ENCODE results near the gene ATP13A2. TPM values are rescaled to one million over a fixed set of nuclear protein-coding genes. Genes with fewer than 3 reads are reported as not detected.

The ATP13A2 gene
- total RNA-seq, 1 donor from 2014 or later: 18.8 TPM

GRCh38 chr1:16975838-16976237 is 35.9 kb downstream of the ATP13A2 start:
- H2AFZ ChIP-seq (replicated peaks): no peak overlapping the region
- H3K79me2 ChIP-seq (ENCODE audit: low read depth): peaks cover 46% of the 10 kb centered on the region
- H3K4me3 ChIP-seq: no peak overlapping the region
- Mint-ChIP-seq H3K27ac (no peak overlapping the region), H3K4me1 (peaks cover 48% of the 10 kb centered on the region), H3K36me3 (peaks cover 8% of the 10 kb centered on the region), H3K9me3 (no peaks in the 10 kb centered on the region), H3K4me3 (peak overlapping the region; percentile 5), H3K27me3 (ENCODE audit: insufficient read depth, low read depth) (peaks cover 1% of the 10 kb centered on the region)
- peaks cover 27% of the 10 kb centered on the region for H3F3A ChIP-seq (ENCODE audit: low read depth)
- H3K4me2 ChIP-seq: no peak overlapping the region
- H3K9ac ChIP-seq: no peak overlapping the region
- peak overlapping the region; percentile 37 for H3K27ac ChIP-seq
- peaks cover 40% of the 10 kb centered on the region for H3K4me1 ChIP-seq
- no peaks in the 10 kb centered on the region for H3K9me3 ChIP-seq (ENCODE audit: low read depth)
- no peaks in the 10 kb centered on the region for H3K36me3 ChIP-seq
- H4K20me1 ChIP-seq (ENCODE audit: low read depth): peaks cover 66% of the 10 kb centered on the region
- no peaks in the 10 kb centered on the region for H3K27me3 ChIP-seq
- no peak for DNase-seq (ENCODE audit: low spot score)
- TF ChIP-seq EZH2phosphoT487 (IDR thresholded peaks at IDR 0.05): no peak
- no peak for TF ChIP-seq EZH2 (IDR thresholded peaks at IDR 0.05)
- TF ChIP-seq CTCF (IDR thresholded peaks at IDR 0.05): no peak

- H3F3A ChIP-seq (ENCODE audit: low read depth): peaks cover 26% of the 10 kb centered on the region
- no peak for TF ChIP-seq EZH2phosphoT487 (IDR thresholded peaks at IDR 0.05)
- TF ChIP-seq CTCF (IDR thresholded peaks at IDR 0.05): no peak
- TF ChIP-seq EZH2 (IDR thresholded peaks at IDR 0.05): no peak
- no peak overlapping the region for H3K9ac ChIP-seq
- H3K4me1 ChIP-seq: peaks cover 40% of the 10 kb centered on the region
- no peak overlapping the region for H3K4me3 ChIP-seq
- H3K4me3 Mint-ChIP-seq: no peak overlapping the region
- no peak overlapping the region for H2AFZ ChIP-seq (replicated peaks)
- H3K79me2 ChIP-seq (ENCODE audit: low read depth): peaks cover 44% of the 10 kb centered on the region
- DNase-seq (ENCODE audit: low spot score): no peak
- peaks cover 48% of the 10 kb centered on the region for H3K4me1 Mint-ChIP-seq
- H3K27me3 Mint-ChIP-seq (ENCODE audit: insufficient read depth, low read depth): no peaks in the 10 kb centered on the region
- H3K9me3 ChIP-seq (ENCODE audit: low read depth): no peaks in the 10 kb centered on the region
- H3K36me3 Mint-ChIP-seq: peaks cover 8% of the 10 kb centered on the region
- peak overlapping the region; percentile 29 for H3K27ac ChIP-seq
- H3K9me3 Mint-ChIP-seq: no peaks in the 10 kb centered on the region
- no peaks in the 10 kb centered on the region for H3K27me3 ChIP-seq
- no peaks in the 10 kb centered on the region for H3K36me3 ChIP-seq
- no peak overlapping the region for H3K4me2 ChIP-seq
- H3K27ac Mint-ChIP-seq: no peak overlapping the region
- H4K20me1 ChIP-seq (ENCODE audit: low read depth): peaks cover 66% of the 10 kb centered on the region
These were observed 36.5 kb downstream of the ATP13A2 start for GRCh38 chr1:16975211-16975610.

- H3K27ac ChIP-seq: peak overlapping the region; percentile 88
- Mint-ChIP-seq H3K27ac (peak overlapping the region; percentile 79), H3K36me3 (peaks cover 12% of the 10 kb centered on the region), H3K27me3 (ENCODE audit: insufficient read depth, low read depth) (no peaks in the 10 kb centered on the region), H3K4me1 (peaks cover 43% of the 10 kb centered on the region), H3K4me3 (no peak overlapping the region), H3K9me3 (no peaks in the 10 kb centered on the region)
- no peak overlapping the region for H3K9ac ChIP-seq
- H3K36me3 ChIP-seq: no peaks in the 10 kb centered on the region
- H3F3A ChIP-seq (ENCODE audit: low read depth): peaks cover 29% of the 10 kb centered on the region
- DNase-seq (ENCODE audit: low spot score): no peak
- TF ChIP-seq EZH2 (IDR thresholded peaks at IDR 0.05) (no peak), CTCF (IDR thresholded peaks at IDR 0.05) (no peak), EZH2phosphoT487 (IDR thresholded peaks at IDR 0.05) (no peak)
- peaks cover 29% of the 10 kb centered on the region for H3K4me1 ChIP-seq
- peaks cover 48% of the 10 kb centered on the region for H4K20me1 ChIP-seq (ENCODE audit: low read depth)
- H3K4me2 ChIP-seq: no peak overlapping the region
- peaks cover 24% of the 10 kb centered on the region for H3K79me2 ChIP-seq (ENCODE audit: low read depth)
- no peak overlapping the region for H2AFZ ChIP-seq (replicated peaks)
- H3K9me3 ChIP-seq (ENCODE audit: low read depth): no peaks in the 10 kb centered on the region
- no peaks in the 10 kb centered on the region for H3K27me3 ChIP-seq
- no peak overlapping the region for H3K4me3 ChIP-seq
These were observed 38.5 kb downstream of the ATP13A2 start for GRCh38 chr1:16973215-16973614.

All from neural progenitor cell (in vitro differentiated cells).